ENCODE results near the gene CACNA1D.

- TF ChIP-seq POLR2A (IDR thresholded peaks at IDR 0.05): no peak
- no peak for TF ChIP-seq CTCF (IDR thresholded peaks at IDR 0.05)
- no peak for TF ChIP-seq EP300 (IDR thresholded peaks at IDR 0.05)
Observed at GRCh38 chr3:53826048-53826447, 331.6 kb downstream of the CACNA1D start.
